NCI-H146 treated with DMSO at 0.1 percent for 48 hours (cell line): Measurements from ENCODE around the gene ELF2.
"Not testable (repeated sequence)": the region's sequence is repeated elsewhere in the genome, so short reads cannot be mapped to it uniquely, and the experiment has no call there.

ENCODE experiments used
- DNase-seq: peaks from one replicate; lab custom pipeline; 2025; ENCODE audit not compliant: unreplicated experiment; lab: John Stamatoyannopoulos, UW

Gene ELF2

DNA sequence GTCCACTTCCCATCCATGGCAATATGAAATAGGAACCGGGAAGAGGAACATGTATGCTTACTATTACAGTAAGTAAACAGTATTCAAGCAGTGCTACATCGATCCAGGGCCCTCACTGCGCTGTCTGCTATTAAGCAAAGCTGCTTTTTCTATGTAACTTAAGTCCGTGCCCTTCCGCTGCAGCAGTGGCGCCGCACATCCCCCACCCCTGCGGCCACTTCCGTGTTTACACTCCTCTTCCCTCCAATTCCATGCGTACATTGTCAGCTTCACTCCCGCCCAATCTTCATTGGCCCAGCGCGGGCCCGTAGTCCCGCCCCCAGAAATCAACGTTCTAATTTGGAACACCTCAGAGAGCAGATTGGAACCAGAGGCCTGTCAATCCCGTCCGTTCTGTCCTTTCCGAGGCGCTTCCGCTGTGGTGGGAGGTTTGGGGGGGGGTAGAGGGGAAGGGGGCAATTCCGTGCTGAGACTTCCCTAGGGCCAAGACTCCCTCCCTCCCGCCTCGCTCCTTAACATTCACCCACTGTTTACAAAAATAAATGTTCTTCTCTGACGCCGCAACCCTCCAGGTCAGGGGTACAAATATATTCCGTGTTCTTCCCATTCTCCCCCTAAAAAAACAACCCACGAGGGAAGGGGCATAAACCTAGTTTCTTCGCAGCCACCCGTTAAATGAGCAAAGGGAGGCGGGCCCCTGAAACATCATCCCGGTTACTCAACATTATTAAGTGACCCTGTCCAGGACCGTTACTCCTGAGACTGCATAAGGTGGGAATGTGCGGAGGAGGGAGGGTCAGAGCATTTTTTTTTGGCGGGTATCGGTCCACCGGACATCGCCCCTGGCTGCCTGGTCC lies 94.0 kb downstream of the ELF2 start:
- peak; percentile 87 for DNase-seq

DNA sequence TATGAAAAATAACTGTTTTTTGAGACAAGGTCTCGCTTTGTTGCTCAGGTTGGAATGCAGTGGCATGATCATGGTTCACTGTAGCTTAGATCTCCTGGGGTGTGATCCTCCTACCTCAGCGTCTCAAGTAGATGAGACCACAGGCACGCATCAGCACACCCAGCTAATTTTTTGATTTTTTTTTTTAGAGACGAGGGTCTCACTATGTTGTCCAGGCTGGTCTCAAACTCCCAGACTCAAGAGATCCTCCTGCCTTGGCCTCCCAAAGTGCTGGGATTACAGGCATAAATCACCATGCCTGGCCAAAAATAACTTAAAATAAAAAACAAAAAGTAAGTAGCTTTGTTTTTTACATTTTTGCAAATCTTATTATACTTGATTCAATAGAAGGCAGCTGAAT lies 98.1 kb downstream of the ELF2 start:
- no peak for DNase-seq

DNA sequence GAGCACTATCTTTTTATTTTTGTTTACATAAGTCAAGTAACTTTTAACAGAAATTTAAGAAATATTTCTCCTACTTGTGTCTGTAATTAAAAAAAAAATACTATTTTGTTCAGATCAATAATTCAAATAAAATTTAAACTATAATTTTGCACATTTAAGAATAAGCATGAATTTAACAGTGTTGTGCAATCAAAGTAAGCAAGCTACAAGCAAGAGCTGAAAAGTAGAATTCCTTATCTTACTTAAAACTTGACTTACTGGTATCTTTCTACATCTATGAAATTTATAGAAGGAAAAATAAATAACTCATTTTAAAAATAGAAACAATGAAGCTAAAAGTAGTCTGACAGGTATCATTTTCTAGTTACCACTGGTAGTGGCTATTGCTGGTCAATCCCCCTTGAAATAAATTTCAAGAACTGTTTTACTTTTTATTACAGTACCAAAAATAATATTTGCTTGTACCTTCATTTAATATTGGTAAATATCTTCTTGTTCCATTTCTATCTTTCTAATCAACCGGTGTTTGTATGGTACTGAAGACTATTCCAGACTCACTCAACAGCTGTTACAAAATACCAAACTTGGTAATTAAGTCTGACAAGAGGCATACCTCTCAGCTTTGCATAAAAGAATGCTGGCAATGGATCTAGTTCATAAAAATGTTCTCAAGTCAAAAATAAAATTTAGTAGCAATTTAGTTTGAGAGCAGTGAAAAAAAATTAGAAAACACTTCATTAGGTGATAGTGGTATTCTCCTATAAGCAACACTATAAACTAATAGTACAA lies 99.3 kb downstream of the ELF2 start:
- no peak for DNase-seq

DNA sequence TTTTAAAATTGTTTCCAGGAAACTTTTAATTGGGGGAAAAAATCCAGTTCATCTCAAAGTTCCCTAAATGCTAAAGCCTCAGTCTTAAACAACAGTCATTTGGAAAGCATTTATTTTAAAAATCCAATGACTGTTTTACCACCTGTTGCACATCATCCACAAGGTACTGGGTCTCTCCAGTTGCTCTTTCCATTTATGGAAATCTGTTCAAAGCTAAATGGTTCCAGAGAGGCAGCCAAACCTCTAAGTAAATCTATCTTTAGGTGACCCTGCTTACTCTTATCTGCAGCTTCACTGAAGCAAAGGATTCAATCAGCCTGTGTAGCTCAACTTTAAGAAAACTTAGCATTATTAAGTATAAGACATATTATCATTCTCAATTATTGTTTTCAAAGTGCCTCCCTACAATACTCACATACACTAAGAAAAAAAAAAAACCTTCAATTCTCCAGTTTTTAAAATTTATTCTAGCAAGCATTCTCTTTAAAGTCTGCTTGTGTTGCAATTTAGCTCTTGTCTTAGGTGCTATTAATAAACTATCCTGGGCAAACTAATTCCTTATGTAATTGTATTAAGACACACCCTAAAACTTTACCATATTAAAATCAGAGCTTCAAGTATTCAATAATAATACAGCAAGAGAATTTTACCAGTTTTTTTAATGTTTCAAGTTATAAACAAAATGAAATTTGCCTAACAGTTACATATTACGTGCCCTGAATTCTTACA lies 100.8 kb downstream of the ELF2 start:
- DNase-seq = no peak

DNA sequence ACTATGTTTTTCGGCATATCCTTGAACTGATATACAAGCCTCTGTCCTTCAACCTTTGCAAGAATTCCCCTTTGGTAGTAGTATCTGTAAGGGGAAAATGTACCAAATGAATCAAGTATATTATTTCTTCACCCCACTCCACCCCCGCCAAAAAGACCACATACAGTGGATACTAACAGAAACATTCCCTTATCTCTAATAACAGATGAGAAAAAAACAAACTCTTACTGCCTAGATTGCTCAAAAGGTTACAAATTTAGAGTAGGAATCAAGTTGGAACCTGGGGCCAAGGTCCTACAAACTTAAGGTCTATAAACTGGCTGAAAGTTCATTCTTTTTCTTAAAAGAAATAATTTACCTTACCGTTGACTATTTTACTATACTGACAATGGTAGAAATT lies 116.4 kb downstream of the ELF2 start:
- DNase-seq = no peak

DNA sequence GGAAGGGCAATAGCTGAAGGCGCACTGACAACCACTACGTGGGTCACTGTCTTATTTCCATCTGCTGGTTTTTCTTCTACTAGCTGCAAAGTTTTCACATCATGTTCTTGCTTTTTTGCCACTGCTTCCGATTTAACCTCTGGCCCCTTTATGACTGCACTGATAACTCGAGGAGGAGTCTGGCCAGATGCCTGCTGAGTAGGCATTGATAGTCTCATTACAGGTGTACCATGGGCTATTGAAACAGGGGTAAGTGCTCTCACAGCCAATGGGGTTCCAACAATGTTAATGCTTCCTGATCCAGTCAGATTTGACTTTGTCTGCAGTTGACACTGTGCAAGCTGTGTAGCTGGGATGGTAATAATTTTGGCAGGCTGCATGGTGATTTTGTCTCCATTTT lies 118.0 kb downstream of the ELF2 start:
- not testable (repeated sequence) for DNase-seq

DNA sequence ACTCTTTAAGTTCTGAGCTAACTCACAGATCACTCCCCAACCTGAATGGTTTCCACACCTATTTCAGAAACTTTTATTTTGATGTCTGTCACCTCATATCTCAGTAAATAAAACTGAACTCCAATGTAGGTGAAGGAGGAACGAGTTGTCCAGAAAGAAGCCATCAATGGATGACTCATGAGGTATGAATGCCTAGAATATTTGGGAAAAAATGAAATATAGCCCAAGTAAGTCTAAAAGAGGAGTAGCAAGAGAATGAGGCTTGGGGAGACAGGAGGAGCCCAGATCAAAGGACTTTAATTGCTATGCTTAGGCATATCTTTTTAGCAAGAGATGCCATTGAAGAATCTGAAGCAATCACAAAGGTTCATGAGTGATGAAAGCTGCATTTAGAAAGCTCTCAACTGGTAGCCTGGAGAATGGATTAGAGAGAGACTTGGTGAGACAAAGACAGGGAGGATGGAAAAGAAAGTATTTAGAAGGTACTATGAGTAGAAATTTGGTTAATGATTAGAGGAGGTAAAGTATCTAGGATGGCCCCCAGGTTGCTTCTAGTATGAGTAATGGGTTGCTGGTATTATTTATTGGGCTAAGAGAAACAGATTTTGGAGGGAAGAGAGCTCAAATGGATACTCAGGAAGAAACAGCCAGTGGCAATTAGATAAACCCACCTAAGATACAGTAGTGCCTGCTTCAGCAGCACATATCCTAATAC lies 122.1 kb downstream of the ELF2 start:
- DNase-seq = no peak

DNA sequence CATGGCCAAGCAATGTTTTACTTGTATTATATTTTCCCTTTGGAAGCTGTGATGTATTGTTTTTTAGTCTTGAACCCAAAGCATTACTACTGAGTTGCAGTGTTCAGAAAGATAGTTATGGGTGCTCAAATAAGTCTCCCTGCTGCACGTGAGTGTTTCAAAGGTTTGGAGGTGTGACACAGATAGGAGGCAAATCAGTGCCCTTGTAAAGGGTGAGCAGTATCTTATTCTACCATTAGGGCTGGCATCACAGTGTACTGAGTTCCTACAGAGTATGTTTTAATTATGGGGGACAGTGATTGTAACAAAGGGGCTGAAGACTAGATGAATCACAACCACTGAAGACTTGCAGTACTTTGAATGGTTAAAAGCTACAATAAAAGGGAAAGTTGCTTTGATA lies 123.1 kb downstream of the ELF2 start:
- DNase-seq = no peak

DNA sequence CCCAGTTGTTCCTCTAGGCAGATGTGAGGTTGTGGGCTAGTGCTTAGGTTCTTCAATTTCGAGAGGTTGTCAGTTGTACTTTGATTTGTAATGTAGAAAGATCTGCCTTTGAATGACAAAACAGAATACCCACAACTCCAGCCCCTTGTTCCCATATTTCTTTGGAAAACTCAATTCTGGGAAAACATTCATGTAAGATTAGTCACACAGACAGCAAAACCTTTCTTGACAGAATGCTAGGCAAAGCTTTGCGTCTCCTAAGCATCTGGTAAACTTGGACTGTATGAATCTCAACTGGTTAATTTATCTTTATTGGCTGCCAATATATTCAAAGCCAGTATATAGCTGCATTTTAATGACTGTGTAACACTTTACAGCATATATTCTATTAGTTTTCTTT lies 126.6 kb downstream of the ELF2 start:
- DNase-seq = no peak

DNA sequence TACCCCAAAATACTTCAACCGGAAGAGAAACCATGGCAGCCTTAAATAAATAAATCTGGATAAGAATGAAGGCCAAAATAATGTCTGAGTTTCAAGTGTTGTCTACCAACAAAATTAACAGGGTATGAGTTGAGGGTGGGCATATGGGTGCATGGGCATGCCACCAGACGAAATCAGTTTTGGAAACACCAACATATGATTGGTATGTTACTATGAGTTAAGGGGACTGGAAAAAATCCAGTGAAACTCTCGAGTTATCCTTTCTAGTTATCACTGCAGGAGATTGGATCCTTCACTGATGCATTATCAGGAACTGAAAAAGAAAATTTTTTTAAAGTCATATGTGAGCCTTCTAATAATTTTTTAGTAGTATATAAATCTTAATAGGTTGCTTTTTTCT lies 129.0 kb downstream of the ELF2 start:
- DNase-seq = no peak

DNA sequence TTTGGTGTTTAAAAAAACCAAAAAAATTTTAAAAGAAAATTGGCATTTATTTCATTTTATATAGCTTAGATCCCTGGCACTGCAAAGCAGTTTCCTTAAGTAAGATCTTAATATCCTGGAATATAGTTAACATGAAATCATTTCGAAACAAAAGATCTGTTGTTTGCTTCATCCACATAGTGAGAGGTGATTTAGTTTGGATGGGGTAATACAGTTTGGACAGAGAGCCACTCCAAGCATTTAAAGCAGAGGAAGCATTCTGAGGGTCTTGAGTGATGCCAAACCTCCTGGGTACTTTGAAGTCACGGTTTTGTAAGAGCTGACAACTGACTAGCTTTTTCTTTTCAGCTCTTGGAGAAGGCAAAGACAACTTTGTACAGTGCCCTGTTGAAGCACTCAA lies 132.7 kb downstream of the ELF2 start:
- DNase-seq = no peak

DNA sequence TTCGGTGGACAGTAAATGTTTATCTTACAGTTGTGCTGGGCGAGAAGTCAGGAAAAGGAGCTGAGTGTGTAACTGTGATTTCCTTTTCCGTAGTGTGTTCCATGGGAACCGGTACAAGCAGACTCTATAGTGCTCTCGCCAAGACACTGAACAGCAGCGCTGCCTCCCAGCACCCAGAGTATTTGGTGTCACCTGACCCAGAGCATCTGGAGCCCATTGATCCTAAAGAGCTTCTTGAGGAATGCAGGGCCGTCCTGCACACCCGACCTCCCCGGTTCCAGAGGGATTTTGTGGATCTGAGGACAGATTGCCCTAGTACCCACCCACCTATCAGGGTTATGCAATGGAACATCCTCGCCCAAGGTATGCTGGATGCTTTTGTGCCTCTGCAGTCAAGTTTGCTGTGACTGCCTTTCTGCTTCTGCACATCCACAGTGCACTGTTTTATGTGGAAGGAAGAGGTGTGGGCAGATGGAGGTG lies 134.0 kb downstream of the ELF2 start:
- no peak for DNase-seq

DNA sequence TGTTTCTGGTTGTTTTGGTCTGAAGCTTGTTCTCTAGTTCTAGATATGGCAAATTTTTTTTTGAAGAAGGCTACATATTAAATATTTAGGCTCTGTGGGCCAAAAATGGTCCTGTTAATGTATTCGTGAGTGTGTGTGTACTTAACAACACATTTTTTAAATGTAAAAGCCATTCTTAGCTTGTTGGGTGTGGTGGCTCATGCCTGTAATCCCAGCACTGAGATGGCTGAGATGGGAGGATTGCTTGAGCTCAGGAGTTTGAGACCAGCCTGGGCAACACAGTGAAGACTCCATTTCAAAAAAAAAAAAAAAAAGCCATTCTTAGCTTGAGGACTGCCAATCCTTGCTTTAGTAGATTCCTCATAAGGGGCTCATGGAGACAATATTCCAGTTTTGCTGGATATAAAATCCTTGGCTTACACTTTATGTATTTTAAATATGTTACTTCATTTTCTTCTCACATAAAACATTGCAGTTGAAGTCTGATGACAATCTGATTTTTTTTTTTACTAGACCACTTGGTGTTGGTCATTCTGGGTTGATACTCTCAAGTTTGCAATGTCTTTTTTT lies 138.1 kb downstream of the ELF2 start:
- DNase-seq = no peak

DNA sequence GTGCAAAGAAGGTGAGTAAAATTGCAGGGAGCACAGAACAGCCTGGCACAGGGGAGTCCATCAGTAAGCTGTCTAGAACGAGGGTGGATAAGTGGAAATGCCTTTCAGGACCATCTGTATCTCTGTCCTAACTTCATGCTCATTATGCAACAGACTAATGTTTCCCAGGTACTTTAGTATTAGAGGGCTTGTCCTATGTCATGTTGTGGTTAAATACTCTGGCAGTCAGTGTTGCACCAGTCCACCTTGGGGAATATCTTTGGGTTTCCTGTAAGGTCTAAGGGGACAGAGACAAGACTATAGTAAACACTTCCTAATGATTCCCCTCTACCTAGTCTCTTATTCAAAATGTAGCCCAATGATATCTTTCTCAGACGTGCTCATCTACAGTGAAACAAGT lies 140.1 kb downstream of the ELF2 start:
- DNase-seq = no peak

DNA sequence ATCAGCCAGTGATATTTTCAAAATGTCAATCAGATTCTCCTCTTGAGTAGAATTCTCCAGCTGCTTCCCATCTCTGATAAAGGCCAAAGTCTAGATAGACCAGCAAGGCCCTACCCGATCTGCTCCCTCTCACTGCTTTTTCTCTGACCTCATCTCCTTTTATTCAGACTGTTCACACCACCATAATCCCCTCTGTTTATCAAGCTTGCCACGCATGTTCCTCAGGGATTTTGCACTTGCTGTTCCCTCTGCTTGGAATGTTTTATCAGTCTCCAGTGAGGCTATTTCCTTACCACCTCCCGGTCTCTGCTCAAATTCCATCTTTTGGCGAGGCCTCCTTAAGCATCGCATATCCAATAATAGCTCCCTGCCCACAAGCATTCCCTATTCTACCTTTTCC lies 141.4 kb downstream of the ELF2 start:
- no peak for DNase-seq

DNA sequence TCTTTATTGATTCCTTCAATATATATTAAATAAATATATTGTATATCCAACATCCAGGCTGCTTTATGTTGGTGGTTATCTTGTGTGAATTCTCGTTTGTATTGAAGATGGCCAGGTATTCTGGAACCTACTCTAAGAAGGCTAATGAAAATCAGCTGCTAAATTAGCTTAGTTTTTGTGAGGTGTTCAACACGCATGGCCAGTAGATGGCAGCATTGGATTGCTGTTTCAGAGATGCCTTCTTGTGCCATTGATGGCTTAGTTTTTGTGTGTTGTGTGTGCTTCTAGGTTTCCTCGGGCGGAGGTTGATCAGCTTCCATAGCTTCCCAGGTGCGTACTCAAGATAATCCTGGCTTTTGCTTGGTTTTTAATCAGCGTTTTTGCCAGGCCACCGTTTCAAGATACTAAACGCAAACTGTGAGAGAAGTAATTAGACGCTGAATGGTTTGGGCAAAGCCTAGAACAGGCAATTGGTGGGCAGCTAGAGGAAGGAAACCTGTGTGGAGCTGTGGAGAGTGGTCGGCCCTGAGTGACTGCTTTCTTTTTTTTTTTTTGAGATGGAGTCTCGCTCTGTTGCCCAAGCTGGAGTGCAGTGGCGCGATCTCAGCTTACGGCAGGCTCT lies 146.3 kb downstream of the ELF2 start:
- DNase-seq = peak; percentile 12

DNA sequence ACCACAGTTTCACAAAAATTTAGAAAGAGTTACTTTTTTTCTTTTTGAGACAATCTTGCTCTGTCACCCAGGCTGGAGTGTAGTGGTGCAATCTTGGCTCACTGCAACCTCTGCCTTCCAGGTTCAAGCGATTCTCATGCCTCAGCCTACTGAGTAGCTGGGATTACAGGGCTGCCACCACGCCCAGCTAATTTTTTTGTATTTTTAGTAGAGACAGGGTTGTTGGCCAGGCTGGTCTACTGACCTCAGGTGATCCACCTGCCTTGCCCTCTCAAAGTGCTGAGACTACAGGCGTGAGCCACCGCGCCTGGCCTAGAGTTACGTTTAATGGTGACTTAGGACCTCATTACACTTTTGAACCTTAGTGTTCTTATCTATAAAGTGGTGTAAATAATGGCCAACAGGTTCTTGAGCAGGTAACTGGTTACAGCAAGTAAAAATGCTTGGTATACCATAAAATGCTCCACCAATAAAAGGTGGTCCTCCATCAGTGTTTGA lies 147.1 kb downstream of the ELF2 start:
- DNase-seq = not testable (repeated sequence)

DNA sequence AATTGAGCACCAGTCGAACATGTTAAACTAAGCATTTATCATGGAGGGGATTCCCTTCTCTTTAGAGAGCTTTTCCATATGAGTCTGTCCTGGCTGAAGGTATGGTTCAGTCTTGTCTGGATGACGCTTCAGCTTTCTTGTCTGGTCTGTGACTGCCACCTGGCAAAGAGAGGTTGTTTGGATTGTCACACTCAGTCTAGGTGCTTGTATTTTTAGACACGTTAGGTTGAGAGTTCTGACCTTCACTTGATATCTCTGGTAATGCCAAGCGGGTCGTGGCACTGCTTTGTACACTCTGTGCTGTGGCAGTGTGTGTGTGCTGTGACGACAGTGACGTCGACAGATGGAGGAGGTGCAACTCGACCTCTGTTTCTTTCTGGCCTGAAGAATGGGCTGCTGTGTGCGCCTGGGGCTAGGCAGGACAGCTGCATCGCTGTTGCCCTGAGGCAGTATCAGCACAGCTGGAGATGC lies 148.8 kb downstream of the ELF2 start:
- peak; percentile 45 for DNase-seq

DNA sequence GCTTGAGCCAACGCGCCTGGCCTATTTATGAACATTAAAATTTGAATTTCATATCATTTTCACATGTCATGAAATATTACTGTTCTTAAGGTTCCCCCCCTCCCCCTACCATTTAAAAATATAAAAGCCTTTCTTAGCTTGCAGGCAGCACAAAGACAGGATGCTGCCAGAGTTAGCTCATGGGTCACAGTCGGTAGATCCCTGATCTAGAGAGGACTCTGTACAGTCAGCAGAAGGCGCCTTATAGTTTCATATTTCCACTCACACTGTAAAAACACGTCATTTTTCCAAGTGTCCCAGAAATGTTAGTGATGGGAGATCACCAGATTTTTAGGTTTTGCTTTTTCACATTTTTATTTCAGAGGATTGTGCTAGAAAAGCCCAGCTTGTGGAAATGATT lies 149.2 kb downstream of the ELF2 start:
- no peak for DNase-seq

DNA sequence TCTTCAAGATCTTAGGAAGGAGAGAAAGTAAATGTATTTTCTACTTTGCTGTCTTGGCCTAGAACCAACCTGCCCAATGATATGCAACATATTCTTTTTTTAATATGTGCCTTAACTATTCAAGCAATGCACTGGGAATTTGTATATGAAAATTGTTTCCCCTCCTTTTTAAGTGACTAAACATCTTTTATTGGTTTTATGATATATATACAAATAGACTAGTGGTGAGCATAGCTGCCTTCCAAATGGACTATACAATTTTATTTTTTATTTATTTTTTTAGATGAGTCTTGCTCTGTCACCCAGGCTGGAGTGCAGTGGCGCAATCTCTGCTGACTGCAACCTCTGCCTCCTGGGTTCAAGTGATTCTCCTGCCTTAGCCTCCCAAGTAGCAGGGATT lies 151.2 kb downstream of the ELF2 start:
- DNase-seq = no peak
